Activated CD4-positive, alpha-beta T cell treated with anti-CD3 and anti-CD28 coated beads, Interleukin-10, Interleukin-2, amounts not matched to agents 100 ng/mL and 50 ng/mL, durations not matched to agents 16 hours and 8 hours (primary cell): ENCODE measurements around the gene IL27RA.
"Not testable (repeated sequence)": the region's sequence is repeated elsewhere in the genome, so short reads cannot be mapped to it uniquely, and the experiment has no call there.

Experiments used
- DNase-seq: peaks from one replicate; pipeline ENCODE4 v3.0.0-alpha.2; 2020

IL27RA gene

DNA sequence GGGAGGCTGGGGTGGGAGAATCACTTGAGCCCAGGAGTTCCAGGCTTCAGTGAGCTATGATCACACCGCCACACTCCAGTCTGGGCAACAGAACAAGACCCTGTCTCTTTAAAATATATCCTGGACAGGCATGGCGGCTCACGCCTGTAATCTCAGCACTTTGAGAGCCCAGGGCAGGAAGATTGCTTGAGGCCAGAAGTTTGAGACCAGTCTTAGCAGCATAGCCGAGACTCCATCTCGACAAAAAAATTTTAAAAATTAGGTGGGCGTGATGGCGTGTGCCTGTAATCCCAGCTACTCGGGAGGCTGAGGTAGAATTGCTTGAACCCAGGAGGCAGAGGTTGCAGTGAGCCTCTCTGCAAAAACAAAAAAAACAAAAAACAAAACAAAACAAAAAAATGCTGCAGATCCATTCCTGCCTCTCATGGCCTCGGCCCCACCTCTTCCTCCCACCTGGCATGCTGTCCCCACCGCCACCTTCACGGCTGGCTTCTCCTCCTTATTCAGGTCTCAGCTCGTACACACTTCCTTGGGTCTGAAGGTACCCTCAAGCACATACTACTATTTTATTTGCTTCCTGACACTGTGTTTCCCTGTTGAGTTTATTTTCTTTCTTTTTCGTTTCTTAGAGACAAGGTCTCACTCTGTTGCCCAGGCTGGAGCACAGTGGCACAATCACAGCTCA is 30.7 kb upstream of the IL27RA start:
- no peak for DNase-seq

DNA sequence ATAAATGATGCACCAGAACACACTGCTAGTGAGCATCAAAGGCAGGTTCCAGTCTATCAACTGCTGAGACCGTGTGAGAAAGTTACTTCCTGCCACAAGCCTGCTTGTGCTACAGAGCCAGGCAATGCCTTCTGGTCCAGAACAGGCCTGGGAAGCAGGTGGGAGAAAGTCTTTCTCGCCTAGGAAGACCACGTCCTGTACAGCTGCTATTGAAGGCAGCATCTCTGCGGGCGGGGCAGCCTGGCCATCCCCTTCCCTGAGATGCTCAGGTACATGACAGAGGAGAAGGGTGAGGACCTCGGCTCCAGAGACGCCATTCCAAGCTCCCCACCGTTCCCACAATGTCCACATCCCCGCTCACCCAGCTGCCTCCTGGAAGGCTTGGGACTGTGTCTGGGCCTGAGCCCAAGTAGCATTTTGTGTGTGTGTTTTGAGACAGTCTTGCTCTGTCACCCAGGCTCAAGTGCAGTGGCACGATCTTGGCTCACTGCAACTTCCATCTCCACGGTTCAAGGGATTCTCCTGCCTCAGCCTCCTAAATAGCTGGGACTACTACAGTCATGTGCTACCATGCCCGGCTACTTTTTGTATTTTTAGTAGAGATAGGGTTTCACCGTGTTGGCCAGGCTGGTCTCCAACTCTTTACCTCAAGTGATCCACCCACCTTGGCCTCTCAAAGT is 28.9 kb upstream of the IL27RA start:
- DNase-seq = peak; percentile 52

DNA sequence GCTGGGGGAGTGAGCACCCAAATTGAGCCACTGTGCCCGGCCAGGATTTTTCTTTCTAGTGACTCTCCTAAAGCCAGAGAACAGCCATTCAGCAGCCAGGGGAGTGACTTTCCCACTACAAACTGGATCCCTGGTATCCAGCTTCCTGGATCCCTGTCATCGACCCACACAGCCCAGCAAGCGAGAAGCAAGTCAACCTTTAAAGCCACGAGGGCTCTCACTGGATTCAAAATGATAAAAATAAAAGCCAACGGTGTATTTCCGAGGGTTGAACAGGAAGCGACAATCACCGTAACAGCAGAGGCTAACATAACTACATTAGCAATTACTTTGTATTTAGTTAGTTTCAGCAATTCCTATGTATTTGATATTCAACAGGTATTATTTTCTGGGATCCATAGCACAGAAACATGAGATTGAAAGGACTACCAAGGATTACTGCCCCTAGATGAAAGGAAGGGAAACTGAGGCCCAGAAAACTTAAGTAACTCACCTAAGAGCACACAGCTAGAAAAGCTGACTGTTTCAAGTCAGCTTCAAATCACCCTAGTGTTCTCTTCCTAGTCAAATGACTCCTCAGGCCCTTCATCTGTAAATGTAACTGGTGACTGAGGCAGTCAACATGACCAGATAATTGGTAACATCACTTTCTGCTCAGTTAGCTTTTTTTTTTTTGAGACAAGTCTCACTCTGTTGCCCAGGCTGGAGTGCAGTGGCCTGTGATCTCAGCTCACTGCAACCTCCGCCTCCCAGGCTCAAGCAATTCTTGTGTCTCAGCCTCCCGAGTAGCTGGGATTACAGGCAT is 28.1 kb upstream of the IL27RA start:
- peak; percentile 48 for DNase-seq

DNA sequence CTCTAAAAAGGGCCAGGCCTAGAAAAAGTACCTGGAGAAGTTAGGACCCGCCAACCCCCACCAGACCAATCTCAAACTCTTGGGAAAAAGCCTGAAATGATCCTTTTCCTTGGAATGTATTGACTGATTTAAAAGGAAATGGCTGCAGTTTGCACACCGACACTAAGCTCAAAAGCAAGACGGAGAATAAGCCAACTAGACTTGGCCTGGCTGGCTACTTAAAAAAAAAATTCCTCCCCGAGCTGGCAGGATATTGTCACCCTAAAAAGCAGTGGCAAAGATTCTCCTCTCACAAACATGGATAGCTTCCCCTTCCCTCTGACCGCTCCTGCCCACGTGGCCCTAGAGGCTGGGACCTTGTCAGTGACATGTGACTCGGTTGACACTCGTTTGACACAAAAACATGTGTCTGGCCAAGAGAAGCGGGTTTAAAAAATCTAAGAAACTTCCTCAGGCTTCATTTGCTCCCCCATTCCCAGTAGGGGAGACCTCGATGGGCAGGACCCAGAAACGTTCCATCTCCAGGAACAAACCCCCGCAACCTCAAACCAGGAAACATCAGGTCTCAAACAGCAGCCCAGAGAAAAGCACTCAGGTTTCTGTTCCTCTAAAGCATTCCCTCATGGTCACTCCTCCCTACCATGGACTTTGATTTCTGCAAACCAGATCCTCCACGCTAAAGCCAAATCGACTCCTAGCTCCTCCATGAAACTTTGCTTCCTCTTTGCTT is 26.8 kb upstream of the IL27RA start:
- DNase-seq = peak; percentile 16

DNA sequence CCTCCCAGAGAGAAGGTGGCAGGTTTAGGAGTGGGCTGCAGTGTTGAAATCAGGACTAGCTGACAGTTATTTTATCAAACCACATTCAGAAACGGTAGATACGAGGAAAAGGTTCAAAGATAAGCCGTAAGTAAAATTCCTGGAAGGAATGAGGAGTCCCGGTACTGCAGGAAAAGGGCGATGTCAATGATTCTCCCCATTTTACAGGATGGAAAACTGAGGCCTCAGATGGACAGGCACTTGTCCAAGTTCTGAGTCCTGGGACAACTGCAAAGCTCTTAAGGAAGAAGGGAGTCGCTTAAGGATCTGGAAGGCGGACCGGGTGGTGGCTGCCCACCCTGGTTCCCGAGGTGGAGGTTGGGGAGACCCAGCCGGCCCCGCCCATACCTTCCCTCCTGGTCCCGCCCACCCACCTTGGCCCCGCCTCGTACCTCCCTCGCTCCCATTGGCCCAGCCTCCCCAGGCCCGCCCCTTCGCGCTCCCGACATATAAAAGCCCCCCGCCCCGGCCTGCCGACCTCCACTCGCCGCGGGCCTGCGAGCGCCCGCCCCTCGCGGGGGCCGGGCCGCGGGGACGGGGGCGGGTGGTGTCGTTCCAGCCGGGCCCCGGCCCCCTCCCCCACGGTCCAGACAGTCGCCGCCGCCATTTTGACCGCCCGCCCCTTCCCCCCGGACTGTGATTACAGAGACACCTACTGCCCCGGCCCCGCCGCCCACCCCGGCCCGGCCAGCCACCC is 26.0 kb upstream of the IL27RA start:
- DNase-seq = peak; percentile 96

DNA sequence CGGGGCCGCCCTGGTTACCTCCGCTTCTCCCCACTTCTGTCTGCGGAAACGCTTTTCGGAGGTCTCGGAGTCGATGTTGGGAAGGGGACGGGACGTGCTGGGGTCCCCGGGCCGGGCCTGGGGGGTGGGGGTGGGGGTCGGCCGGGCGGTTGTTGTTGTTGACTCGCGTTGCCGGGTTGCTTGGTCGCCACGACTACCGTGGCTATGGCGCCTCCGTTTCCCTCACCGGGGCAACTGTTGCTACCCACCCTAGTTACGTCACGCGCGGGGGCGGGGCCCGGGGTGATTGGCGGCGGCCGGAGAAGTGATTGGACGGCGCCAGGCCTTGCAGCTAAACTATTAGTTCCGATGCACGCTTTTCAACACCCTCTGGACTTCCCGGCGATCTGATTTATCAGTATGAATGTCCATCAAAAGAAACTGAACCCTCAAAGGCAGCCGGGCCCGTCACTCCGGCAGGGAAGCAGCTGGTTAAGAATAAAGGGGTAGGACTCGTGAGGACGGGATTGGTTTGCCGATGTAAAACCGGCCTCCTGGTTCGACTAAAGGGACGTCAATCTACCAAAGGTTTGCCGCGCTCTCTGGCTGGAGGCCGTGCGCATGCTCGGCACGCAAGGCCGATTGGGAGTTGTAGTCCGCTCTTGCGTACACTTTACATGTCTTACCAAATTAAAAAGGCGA is 25.3 kb upstream of the IL27RA start, which contains the start of gene RFX1:
TSS of gene RFX1 (minus strand) at position 236 of the 681 bp plus-strand sequence. CDS start 12,477 bp downstream, outside the sequence.
- peak; percentile 99 for DNase-seq

DNA sequence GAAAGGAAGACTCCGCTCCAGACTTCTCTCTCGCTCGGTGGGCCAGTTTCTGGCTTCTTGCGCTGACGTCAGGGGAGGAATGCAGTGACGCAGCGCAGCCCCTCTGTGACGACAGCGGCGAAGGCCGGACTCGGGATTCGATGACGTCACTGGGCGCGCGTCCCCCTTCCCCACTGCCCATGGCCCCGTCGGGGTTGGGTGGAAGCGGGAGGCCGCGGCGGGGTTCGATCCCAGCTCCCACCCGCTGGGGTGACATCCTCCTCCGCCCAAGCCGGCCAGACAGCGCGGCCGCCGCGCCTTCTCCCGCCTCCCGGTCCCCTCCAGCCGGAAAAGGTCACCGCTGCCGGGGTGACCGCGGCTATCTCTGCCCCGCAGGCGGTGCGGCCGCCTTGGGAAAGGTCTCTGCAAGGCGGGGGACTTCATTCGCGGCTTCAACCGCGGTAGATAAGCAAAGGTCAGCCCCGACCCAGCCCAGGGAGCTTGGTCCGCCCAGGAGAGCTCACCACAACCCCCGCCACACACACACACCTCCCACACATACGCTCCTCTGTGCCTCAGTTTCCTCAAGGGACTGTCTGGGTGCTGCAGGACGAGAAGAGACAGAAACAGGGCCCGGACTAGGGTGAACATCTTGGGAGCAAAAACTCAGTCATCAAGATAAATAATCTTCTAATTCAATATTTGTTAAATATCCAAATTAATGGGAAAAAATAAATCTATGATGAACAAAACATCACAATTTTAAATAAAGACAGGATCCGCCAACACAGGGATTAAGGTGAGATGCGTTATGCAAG is 24.6 kb upstream of the IL27RA start:
- no peak for DNase-seq

DNA sequence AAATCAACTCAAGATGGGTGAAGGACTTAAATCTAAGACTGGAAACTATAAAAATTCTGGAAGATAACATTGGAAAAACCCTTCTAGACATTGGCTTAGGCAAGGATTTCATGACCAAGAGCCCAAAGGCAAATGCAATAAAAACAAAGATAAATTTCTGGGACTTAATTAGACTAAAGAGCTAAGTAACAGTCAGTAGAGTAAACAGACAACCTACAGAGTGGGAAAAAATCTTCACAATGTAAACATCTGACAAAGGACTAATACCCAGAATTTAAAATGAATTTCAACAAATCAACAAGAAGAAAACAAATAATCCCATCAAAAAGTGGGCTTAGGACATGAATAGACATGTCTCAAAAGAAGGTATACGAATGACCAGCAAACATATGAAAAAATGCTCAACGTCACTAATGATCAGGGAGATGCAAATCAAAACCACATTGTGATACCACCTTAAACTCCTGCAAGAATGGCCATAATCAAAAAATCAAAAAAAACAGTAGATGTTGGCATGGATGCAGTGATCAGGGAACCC is 19.1 kb upstream of the IL27RA start:
- no peak for DNase-seq

DNA sequence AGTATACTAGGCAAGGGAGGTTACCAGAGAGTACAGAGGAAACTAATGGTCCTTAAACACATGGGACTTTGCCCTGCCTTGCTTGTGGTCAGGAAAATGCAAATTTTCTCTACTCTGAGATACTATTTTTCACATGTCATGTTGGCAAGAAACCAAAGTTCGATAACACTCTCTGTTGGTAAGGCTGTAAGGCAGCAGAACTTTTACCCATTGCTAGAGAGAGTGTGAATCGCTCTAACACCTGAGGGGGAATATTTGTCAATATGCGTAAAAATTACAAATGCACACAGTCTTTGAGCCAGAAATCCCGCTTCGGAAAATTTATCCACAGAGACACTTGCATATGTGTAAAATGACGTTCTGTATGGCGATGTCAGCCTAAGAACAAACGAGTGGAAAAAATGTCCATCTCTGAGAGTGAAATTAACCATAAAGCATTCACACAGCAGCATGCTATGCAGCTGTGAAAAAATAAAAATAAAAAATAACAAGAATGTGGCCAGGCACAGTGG is 16.0 kb upstream of the IL27RA start:
- no peak for DNase-seq

DNA sequence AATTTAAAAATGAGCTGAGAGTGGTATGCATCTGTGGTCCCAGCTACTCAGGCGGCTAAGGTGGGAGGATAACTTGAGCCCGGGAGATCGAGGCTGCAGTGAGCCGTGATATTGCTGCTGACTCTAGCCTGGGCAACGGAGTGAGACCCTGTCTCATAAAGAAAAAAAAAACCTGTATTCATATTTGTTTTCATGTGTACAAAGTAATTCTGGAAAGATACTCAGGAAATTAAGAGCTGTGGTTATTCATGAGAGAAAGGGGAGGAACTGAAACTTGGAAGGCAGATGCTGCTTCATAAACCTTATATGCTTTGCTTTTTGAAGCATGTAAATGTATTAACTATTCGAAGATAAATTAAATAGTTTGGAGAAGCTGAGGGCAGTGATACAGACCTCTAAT is 12.5 kb upstream of the IL27RA start:
- no peak for DNase-seq

DNA sequence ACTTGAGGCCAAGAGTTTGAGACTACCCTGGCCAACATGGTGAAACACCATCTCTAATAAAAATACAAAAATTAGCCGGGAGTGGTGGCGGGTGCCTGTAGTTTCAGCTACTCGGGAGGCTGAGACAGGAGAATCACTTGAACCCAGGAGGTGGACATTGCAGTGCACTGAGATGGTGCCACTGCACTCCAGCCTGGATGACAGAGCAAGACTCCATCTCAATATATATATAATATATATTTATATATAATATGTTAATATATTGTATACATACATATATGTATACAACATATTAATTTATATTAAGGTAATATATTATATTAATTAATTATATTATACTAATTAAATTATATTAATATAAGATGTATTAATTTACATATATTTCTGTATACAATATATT is 11.8 kb upstream of the IL27RA start:
- not testable (repeated sequence) for DNase-seq

DNA sequence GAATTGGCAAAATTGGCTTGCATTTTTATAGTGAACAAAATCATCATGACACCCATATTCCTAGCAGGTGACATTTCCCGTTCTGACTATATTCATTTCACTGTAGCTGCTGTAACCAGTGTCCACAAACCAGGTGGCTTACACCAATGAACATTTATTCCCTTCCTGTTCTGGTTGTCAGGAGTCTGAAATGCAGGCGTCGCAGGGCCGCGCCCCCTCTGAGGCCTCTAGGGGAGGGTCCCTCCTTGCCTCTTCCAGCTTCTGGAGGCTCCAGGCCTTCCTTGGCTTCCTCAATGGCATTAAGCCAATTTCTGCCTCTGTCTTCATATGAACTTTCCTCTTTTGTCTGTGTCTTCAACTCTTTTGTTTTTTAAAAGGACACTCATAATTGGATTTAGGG is 10.1 kb upstream of the IL27RA start:
- DNase-seq = no peak

DNA sequence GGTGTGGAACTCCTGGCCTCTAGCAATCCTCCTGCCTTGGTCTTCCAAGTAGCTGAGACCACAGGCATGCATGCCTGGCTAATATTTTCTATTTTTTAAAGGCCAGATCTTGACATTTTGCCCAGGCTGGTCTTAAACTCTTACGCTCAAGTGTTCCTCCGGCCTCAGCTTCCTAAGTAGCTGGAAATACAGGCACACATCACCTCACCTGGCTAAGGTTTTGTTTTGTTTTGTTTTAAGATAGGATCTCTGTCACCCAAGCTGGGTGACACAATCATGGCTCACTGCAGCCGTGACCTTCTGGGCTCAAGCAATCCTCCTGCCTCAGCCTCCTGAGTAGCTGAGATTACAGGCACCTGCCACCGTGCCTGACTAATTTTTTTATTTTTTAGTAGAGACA is 9.1 kb upstream of the IL27RA start:
- DNase-seq = no peak

DNA sequence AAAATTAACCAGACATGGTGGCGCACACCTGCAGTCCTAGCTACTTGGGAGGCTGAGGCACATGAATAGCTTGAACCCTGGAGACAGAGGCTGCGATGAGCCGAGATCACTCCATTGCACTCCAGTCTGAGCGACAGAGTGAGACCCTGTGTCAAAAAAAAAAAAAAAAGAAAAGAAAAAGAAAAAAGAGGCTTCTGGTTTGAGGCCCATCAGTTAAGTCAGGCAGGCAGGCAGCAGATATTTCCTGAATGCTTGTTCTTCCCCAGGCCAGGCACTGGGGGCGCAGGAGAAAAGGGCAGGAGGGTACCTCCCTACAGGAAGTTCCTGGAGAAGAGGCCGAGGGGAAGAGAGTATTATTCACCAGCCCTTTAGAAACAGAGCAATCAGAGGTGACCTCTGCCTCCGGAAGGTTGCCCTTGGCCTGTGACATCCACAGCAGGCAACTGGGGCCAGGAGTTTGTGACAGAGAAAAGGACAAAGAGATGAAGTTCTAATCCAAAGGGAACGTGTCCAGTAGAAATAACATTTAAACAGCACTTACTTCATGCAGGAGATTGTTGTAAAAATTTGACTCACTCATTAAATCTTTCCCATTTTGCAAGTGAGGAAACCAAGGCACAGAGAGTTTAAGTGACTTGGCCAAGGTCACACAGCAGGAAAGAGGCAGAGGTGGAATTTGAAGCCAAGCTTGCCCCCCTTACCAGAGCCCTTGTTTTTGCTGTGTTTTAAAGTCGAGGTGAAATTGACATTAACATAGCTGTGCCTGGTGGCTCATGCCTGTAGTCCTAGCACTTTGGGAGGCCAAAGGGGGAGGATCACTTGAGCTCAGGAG is 7.9 kb upstream of the IL27RA start:
- peak; percentile 43 for DNase-seq

DNA sequence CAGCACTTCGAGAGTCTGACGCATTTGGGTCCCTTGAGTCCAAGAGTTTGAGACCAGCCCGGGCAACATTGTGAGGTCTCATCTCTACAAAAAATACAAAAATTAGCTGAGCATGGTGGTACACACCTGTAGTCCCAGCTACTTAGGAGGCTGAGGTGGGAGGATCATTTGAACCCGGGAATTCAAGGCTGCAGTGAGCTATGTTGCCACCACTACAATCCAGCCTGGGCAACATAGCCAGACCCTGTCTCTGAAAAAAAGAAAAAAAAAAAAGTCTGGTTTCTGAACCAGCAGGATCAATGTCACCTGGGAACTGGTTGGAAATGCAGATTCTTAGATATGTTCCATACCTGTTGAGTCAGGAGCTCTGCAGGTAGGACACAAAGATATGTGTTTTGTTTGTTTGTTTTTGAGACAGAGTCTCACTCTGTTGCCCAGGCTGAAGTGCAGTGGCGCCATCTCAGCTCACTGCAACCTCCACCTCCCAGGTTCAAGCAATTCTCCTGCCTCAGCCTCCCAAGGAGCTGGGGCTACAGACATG is 4.8 kb upstream of the IL27RA start:
- DNase-seq = not testable (repeated sequence)

DNA sequence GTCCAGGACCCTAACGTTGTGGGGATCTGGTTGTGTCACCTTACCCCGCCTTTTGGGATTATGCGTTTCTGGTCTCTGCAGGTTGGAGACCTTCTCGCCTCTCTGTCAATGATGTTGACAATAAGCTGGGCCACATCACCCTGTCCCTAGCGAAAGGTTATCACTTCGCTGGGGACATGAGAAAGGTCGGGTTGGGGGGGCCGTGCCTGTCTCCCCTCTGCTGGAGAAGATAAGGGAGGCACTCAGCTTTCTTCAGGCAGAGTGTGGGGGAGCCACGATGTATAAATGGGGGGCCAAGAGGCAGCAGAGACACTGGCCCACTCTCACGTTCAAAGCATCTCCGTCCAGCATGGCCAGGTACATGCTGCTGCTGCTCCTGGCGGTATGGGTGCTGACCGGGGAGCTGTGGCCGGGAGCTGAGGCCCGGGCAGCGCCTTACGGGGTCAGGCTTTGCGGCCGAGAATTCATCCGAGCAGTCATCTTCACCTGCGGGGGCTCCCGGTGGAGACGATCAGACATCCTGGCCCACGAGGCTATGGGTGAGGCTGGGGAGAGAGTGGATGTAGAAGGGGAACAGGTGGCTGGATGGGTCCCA is 3.6 kb upstream of the IL27RA start, which contains the start of gene RLN3:
TSS of gene RLN3 (plus strand) at position 293 of the 595 bp plus-strand sequence. CDS start at position 350, 57 bp downstream.
- DNase-seq = no peak

DNA sequence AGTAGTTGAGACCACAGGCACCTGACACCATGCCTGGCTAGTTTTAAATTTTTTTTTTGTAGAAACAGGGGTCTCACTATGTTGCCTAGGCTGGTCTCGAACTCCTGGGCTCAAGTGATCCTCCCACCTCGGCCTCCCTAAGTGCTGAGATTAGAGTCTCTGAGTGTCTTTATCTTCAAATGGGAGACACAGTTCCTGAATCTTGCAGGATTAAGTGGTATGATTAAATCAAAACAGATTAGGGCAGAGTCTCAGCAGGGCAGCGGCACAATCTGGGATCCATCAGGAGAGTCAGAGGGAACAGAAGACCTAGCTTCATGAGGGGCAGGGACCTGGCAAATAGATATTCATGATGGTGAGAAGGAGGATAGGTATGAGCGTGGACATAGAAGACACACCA is 2.7 kb upstream of the IL27RA start:
- no peak for DNase-seq

DNA sequence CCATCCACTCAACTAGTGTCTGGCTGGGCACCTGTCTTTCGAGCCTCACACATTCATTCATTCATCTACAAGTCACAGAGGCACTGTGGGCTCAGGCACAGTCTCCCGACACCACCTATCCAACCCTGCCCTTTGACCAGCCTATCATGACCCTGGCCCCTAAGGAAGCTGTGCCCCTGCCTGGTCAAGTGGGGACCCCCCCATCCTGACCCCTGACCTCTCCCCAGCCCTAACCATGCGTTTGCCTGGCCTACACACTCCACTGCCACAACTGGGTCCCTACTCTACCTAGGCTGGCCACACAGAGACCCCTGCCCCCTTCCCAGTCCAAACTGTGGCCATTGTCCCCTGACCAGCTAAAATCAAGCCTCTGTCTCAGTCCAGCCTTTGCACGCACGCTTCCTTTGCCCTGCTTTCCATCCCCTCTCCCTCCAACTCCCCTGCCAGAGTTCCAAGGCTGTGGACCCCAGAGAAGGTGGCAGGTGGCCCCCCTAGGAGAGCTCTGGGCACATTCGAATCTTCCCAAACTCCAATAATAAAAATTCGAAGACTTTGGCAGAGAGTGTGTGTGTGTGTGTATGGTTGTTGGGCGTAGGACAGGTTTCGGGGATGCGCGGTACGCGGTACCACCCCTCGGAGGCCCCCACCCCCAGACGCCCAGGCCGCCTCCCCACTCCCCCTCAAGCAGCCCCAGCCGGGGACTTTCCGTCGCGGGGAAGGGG is 404 bp upstream of the IL27RA start:
- no peak for DNase-seq
